ENCODE results near the gene PRSS58.

Gene PRSS58

GRCh38 chr7:142257958-142258357 lies at the start of gene PRSS58:
PRSS58 (minus strand) TSS chr7:142258058; CDS start chr7:142257707, 351 bp downstream.
- no peak for DNase-seq

GRCh38 chr7:142307246-142307900 lies 49.5 kb upstream of the PRSS58 start:
- no peak for DNase-seq

GRCh38 chr7:142303650-142304049 lies 45.8 kb upstream of the PRSS58 start:
- no peak for DNase-seq

- DNase-seq: no peak
Observed at GRCh38 chr7:142301923-142302550, 44.2 kb upstream of the PRSS58 start.

GRCh38 chr7:142301299-142301698 lies 43.4 kb upstream of the PRSS58 start:
- no peak for DNase-seq

GRCh38 chr7:142300689-142301088 lies 42.8 kb upstream of the PRSS58 start:
- peak; percentile 29 for DNase-seq

- DNase-seq: no peak
Observed at GRCh38 chr7:142299237-142299781, 41.5 kb upstream of the PRSS58 start.

GRCh38 chr7:142298627-142299026 lies 40.8 kb upstream of the PRSS58 start:
- no peak for DNase-seq

- DNase-seq: no peak
Observed at GRCh38 chr7:142298009-142298408, 40.2 kb upstream of the PRSS58 start.

GRCh38 chr7:142280263-142280662 lies 22.4 kb upstream of the PRSS58 start:
- DNase-seq: no peak

GRCh38 chr7:142279601-142280000 lies 21.7 kb upstream of the PRSS58 start:
- no peak for DNase-seq

GRCh38 chr7:142275028-142275427 lies 17.2 kb upstream of the PRSS58 start:
- no peak for DNase-seq

- DNase-seq: no peak
Observed at GRCh38 chr7:142272841-142273240, 15.0 kb upstream of the PRSS58 start.

- no peak for DNase-seq
Observed at GRCh38 chr7:142263598-142264380, 5.9 kb upstream of the PRSS58 start.

GRCh38 chr7:142250705-142251104 lies 7.2 kb downstream of the PRSS58 start:
- no peak for DNase-seq

GRCh38 chr7:142249918-142250317 lies 7.9 kb downstream of the PRSS58 start:
- DNase-seq: no peak

- DNase-seq: no peak
Observed at GRCh38 chr7:142248166-142249160, 9.4 kb downstream of the PRSS58 start.

- DNase-seq: no peak
Observed at GRCh38 chr7:142243823-142244222, 14.0 kb downstream of the PRSS58 start.

- DNase-seq: no peak
Observed at GRCh38 chr7:142240546-142240945, 17.3 kb downstream of the PRSS58 start.

GRCh38 chr7:142231716-142232115 lies 26.1 kb downstream of the PRSS58 start:
- DNase-seq: no peak

- no peak for DNase-seq
Observed at GRCh38 chr7:142228537-142229104, 29.2 kb downstream of the PRSS58 start.
